Endothelial cell (in vitro differentiated cells): ENCODE data around the gene CLCN4. TPM values are rescaled to one million over a fixed set of nuclear protein-coding genes. Genes with fewer than 3 reads are reported as not detected.

Experiments used
- DNase-seq: peaks from one replicate; pipeline ENCODE4 v3.0.0; 2021; ENCODE audit warnings: low spot score
- H3K27ac Mint-ChIP-seq: one replicate; pipeline ENCODE4 v1.8.0; 2021; ENCODE audit warnings: mixed read lengths, inconsistent platforms; ENCODE audit not compliant: unreplicated experiment
- H3K27me3 Mint-ChIP-seq: one replicate; pipeline ENCODE4 v1.8.0; 2021; ENCODE audit warnings: mild to moderate bottlenecking, moderate library complexity, mixed read lengths, inconsistent platforms; ENCODE audit not compliant: unreplicated experiment
- H3K36me3 Mint-ChIP-seq: one replicate; pipeline ENCODE4 v1.8.0; 2021; ENCODE audit warnings: mild to moderate bottlenecking, low read depth, mixed read lengths, inconsistent platforms; ENCODE audit not compliant: unreplicated experiment
- H3K4me1 Mint-ChIP-seq: one replicate; pipeline ENCODE4 v1.8.0; 2021; ENCODE audit warnings: mild to moderate bottlenecking, mixed read lengths, inconsistent platforms; ENCODE audit not compliant: unreplicated experiment
- H3K4me3 Mint-ChIP-seq: one replicate; pipeline ENCODE4 v1.8.0; 2021; ENCODE audit warnings: mild to moderate bottlenecking, mixed read lengths, inconsistent platforms; ENCODE audit not compliant: unreplicated experiment
- H3K9me3 Mint-ChIP-seq: one replicate; pipeline ENCODE4 v1.8.0; 2021; ENCODE audit warnings: mixed read lengths, inconsistent platforms; ENCODE audit not compliant: unreplicated experiment
- CTCF ChIP-seq: fragments of 200-600 bp; sonication (generic); IDR thresholded peaks from one replicate; pipeline ENCODE4 v1.5.0; 2021; ENCODE audit warnings: antibody characterized with exemption; ENCODE audit not compliant: unreplicated experiment
- total RNA-seq: library from RNA; stranded (reverse); fragmentation: NEBNext Ultra II Directional; extraction: Animal tissue kit (Norgen Biotek cat#: 25700); gene quantifications from one replicate; pipeline ENCODE4 v1.2.1, GENCODE V29; 2021; ENCODE audit not compliant: unreplicated experiment

Gene CLCN4
- total RNA-seq, 1 donor from 2014 or later = 23.1 TPM

GRCh38 chrX:10235851-10236250 lies 79.1 kb downstream of the CLCN4 start:
- no peak for DNase-seq
- no peak overlapping the region for H3K4me3 Mint-ChIP-seq
- peaks cover 6% of the 10 kb centered on the region for H3K36me3 Mint-ChIP-seq
- no peak for TF ChIP-seq CTCF
- H3K9me3 Mint-ChIP-seq = no peaks in the 10 kb centered on the region
- no peaks in the 10 kb centered on the region for H3K4me1 Mint-ChIP-seq
- no peak overlapping the region for H3K27ac Mint-ChIP-seq
- no peaks in the 10 kb centered on the region for H3K27me3 Mint-ChIP-seq

- Mint-ChIP-seq H3K9me3 (no peaks in the 10 kb centered on the region), H3K27ac (no peak overlapping the region), H3K4me1 (no peaks in the 10 kb centered on the region), H3K27me3 (no peaks in the 10 kb centered on the region), H3K4me3 (no peak overlapping the region), H3K36me3 (peaks cover 6% of the 10 kb centered on the region)
- no peak for TF ChIP-seq CTCF
- DNase-seq = no peak
These were observed 80.5 kb downstream of the CLCN4 start for GRCh38 chrX:10237241-10237640.

GRCh38 chrX:10239611-10240064 lies 82.9 kb downstream of the CLCN4 start:
- no peak overlapping the region for H3K27ac Mint-ChIP-seq
- H3K4me1 Mint-ChIP-seq = no peaks in the 10 kb centered on the region
- no peaks in the 10 kb centered on the region for H3K9me3 Mint-ChIP-seq
- no peak overlapping the region for H3K4me3 Mint-ChIP-seq
- H3K27me3 Mint-ChIP-seq = no peaks in the 10 kb centered on the region
- no peak for DNase-seq
- no peak for TF ChIP-seq CTCF
- peaks cover 4% of the 10 kb centered on the region for H3K36me3 Mint-ChIP-seq

GRCh38 chrX:10240918-10241317 lies 84.1 kb downstream of the CLCN4 start:
- TF ChIP-seq CTCF = no peak
- no peak for DNase-seq
- H3K4me3 Mint-ChIP-seq = no peak overlapping the region
- no peaks in the 10 kb centered on the region for H3K27me3 Mint-ChIP-seq
- no peaks in the 10 kb centered on the region for H3K9me3 Mint-ChIP-seq
- H3K27ac Mint-ChIP-seq = no peak overlapping the region
- no peaks in the 10 kb centered on the region for H3K4me1 Mint-ChIP-seq
- no peaks in the 10 kb centered on the region for H3K36me3 Mint-ChIP-seq

GRCh38 chrX:10242026-10242425 lies 85.3 kb downstream of the CLCN4 start:
- H3K4me3 Mint-ChIP-seq = no peak overlapping the region
- DNase-seq = no peak
- no peak for TF ChIP-seq CTCF
- no peaks in the 10 kb centered on the region for H3K4me1 Mint-ChIP-seq
- no peak overlapping the region for H3K27ac Mint-ChIP-seq
- H3K36me3 Mint-ChIP-seq = no peaks in the 10 kb centered on the region
- no peaks in the 10 kb centered on the region for H3K9me3 Mint-ChIP-seq
- no peaks in the 10 kb centered on the region for H3K27me3 Mint-ChIP-seq
